ENCODE measurements around the gene DHRS4L2.

DHRS4L2 gene

DNA sequence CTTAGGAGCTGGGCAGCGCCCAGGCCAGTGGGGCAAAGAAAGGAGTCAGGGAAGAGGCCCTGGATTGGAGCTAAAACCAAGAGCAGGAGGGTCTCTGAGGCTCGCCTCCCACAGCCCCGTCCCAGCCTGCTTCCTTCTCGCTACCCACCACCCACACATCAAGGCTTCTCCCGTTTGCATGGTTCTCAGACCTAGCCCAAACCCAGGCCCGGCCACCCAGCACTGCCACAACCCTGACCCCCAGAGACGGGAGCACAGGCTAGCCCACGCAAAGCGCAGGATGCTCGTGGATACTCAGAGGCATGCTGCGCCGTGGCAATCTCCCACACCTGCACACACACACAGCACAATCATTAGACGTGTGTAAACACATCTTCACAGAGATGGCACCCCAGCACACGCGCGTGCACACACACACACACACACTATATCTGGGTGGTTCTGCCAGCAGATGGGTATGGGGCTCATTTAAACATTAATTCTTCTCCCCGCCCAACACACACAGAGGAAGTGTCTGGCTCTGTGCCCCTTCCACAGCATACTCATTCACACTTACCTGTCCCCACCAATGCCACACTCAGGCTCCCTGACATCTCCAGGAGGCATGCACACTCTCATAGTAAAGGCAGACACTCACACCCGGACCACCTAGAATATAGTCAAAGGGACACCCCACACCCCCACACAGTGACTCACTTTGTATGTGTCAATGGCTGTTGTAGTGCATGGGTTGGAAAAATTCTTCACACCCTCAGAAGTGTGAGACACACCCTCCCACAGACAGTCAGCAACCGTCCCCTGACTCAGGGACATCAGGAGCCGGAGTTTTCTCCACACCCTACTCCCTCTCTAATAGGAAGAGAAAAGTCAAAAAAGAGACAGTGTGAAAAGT lies 64.2 kb downstream of the DHRS4L2 start:
- in situ Hi-C loops (cut with HindIII; ENCODE audit: low pct_unique_long_range_greater_than_20kb, low sequenced_read_pairs), result no loop called here
- DNase-seq (ENCODE audit: low read depth in 1 of 2, low spot score in 1 of 2), result no peak

DNA sequence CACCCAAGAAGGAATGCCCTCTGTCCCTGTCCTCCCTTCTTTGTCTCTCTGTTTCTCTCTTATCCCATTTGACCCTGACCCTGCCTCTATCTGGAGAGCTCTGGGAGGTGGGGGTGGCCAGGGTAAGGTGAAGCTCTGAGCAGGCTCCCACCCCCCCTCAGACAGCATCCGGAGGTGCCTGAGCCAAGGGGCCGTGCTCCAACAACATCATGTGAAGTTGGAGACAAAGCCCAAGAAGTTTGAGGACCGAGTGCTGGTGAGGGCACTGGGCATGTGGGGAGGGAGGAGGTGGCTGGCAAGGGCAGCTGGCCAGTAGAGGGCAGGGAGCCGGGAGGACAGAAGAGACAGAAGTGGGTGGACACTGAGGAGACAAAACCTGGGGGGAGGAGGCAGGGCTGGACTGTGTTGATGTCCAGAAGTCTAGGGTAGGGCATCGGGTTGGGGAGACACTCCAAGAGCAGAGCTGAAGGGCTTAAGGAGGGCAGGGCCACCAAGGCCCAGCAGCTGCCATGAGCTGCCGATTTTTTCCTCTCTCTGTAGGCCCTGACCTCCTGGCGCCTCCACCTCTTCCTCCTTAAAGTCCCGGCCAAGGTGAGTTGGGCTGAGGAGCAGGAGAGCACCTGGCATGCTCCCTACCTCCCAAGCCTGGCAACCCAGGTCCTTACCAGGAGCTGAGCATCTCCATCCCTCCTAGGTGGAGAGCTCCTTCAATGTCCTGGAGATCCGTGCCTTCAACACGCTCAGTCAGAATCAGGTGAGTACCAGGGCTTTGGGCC lies 65.0 kb downstream of the DHRS4L2 start:
- in situ Hi-C loops (cut with HindIII; ENCODE audit: low pct_unique_long_range_greater_than_20kb, low sequenced_read_pairs), result no loop called here
- TF ChIP-seq JUND (IDR thresholded peaks at IDR 0.05; ENCODE audit: low read depth), result no peak
- DNase-seq (ENCODE audit: low read depth in 1 of 2, low spot score in 1 of 2), result no peak

More for the DNA sequence above, 64.2 kb downstream of the DHRS4L2 start:
- no peak for TF ChIP-seq JUND (IDR thresholded peaks at IDR 0.05; ENCODE audit: low read depth)

DNA sequence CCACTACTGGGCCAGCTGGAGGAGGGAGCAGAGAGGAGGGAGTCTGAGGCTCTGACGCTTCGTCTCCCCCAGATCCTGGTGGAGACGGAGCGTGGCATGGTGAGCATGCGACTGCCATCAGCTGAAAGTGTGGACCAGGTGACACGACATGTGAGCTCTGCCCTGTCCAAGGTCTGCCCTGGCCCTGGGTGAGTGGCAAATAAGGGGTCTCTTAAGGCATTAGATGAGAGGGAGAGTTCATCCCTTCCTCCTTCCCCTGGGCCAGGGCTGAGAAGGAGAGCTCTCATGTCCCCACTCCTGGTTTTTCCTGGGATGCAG lies 65.6 kb downstream of the DHRS4L2 start:
- no peak for TF ChIP-seq JUND (IDR thresholded peaks at IDR 0.05; ENCODE audit: low read depth)
- DNase-seq (ENCODE audit: low read depth in 1 of 2, low spot score in 1 of 2), result no peak
- in situ Hi-C loops (cut with HindIII; ENCODE audit: low pct_unique_long_range_greater_than_20kb, low sequenced_read_pairs), result no loop called here

DNA sequence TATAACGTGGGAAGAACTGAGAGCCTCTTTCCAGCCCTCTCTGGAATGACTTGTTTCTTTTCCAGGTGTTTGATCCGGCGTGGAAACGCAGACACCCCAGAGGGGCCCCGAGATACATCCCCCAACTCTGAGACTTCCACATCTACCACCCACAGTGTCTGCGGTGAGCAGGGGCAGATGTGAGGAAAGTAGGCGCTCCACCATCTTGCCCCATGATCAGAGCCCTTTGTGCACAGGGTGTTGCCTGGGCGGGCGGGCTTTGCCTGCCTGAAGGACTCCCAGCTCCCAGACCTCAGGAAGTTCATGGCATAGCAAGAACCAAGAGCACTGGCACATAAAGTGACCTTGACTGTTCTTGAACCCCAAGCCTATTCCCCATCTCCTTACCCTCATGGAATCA lies 65.9 kb downstream of the DHRS4L2 start:
- in situ Hi-C loops (cut with HindIII; ENCODE audit: low pct_unique_long_range_greater_than_20kb, low sequenced_read_pairs), result no loop called here
- no peak for TF ChIP-seq JUND (IDR thresholded peaks at IDR 0.05; ENCODE audit: low read depth)
- no peak for DNase-seq (ENCODE audit: low read depth in 1 of 2, low spot score in 1 of 2)
